ENCODE data around the gene INTS6.
"Not testable (repeated sequence)": the region's sequence is repeated elsewhere in the genome, so short reads cannot be mapped to it uniquely, and the experiment has no call there.

Gene INTS6

GRCh38 chr13:51453959-51454703 lies 1.3 kb upstream of the INTS6 start:
- no peak for DNase-seq (ENCODE audit: low read depth)

GRCh38 chr13:51453207-51453958 lies 547 bp upstream of the INTS6 start:
- DNase-seq (ENCODE audit: low read depth): peak; percentile 30

- DNase-seq (ENCODE audit: low read depth): no peak
Measured at GRCh38 chr13:51451467-51452360, 1.1 kb downstream of the INTS6 start.

GRCh38 chr13:51451134-51451466 lies 1.7 kb downstream of the INTS6 start:
- DNase-seq (ENCODE audit: low read depth): no peak

- no peak for DNase-seq (ENCODE audit: low read depth)
Measured at GRCh38 chr13:51449018-51449417, 3.8 kb downstream of the INTS6 start.

- no peak for DNase-seq (ENCODE audit: low read depth)
Measured at GRCh38 chr13:51444922-51445321, 7.9 kb downstream of the INTS6 start.

- no peak for DNase-seq (ENCODE audit: low read depth)
Measured at GRCh38 chr13:51440381-51440780, 12.5 kb downstream of the INTS6 start.

- no peak for DNase-seq (ENCODE audit: low read depth)
Measured at GRCh38 chr13:51437550-51438127, 15.2 kb downstream of the INTS6 start.

- no peak for DNase-seq (ENCODE audit: low read depth)
Measured at GRCh38 chr13:51435002-51435578, 17.7 kb downstream of the INTS6 start.

GRCh38 chr13:51432576-51432975 lies 20.3 kb downstream of the INTS6 start:
- DNase-seq (ENCODE audit: low read depth): no peak

GRCh38 chr13:51426982-51427381 lies 25.9 kb downstream of the INTS6 start:
- no peak for DNase-seq (ENCODE audit: low read depth)

GRCh38 chr13:51425410-51426042 lies 27.3 kb downstream of the INTS6 start:
- DNase-seq (ENCODE audit: low read depth): no peak

- DNase-seq (ENCODE audit: low read depth): no peak
Measured at GRCh38 chr13:51423766-51424165, 29.1 kb downstream of the INTS6 start.

GRCh38 chr13:51422484-51422883 lies 30.4 kb downstream of the INTS6 start:
- DNase-seq (ENCODE audit: low read depth): no peak

GRCh38 chr13:51420681-51421490 lies 31.9 kb downstream of the INTS6 start:
- DNase-seq (ENCODE audit: low read depth): no peak

GRCh38 chr13:51419001-51419636 lies 33.7 kb downstream of the INTS6 start:
- DNase-seq (ENCODE audit: low read depth): no peak

- DNase-seq (ENCODE audit: low read depth): no peak
Measured at GRCh38 chr13:51417716-51418115, 35.1 kb downstream of the INTS6 start.

GRCh38 chr13:51416107-51416506 lies 36.7 kb downstream of the INTS6 start:
- no peak for DNase-seq (ENCODE audit: low read depth)

GRCh38 chr13:51415339-51415738 lies 37.5 kb downstream of the INTS6 start:
- not testable (repeated sequence) for DNase-seq (ENCODE audit: low read depth)

GRCh38 chr13:51412431-51412830 lies 40.4 kb downstream of the INTS6 start:
- no peak for DNase-seq (ENCODE audit: low read depth)
